ENCODE data around the gene SFRP2.

DNA sequence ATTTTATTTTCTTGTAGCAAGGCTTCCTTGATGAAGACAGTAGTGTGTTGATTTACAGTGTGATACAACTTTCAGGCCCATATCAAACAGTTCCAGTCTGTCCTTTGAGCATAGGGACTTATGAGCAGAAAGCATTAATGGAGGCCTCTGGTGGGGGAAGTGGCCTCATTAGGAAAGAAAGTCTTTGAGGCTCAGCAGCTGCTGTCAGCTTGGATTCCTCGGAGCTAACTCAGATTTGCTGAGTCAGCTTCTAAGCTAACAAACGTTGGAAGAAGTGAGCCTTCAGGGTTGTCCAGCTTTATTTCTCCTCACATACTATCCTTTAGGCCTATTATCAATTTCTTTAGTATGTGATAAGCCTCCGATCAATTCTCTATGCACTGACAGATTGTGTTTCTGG lies 15.8 kb upstream of the SFRP2 start:
- TF ChIP-seq, protein P1, sequence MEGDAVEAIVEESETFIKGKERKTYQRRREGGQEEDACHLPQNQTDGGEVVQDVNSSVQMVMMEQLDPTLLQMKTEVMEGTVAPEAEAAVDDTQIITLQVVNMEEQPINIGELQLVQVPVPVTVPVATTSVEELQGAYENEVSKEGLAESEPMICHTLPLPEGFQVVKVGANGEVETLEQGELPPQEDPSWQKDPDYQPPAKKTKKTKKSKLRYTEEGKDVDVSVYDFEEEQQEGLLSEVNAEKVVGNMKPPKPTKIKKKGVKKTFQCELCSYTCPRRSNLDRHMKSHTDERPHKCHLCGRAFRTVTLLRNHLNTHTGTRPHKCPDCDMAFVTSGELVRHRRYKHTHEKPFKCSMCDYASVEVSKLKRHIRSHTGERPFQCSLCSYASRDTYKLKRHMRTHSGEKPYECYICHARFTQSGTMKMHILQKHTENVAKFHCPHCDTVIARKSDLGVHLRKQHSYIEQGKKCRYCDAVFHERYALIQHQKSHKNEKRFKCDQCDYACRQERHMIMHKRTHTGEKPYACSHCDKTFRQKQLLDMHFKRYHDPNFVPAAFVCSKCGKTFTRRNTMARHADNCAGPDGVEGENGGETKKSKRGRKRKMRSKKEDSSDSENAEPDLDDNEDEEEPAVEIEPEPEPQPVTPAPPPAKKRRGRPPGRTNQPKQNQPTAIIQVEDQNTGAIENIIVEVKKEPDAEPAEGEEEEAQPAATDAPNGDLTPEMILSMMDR (IDR thresholded peaks at IDR 0.05): no peak
- TF ChIP-seq EZH2 (IDR thresholded peaks at IDR 0.05; ENCODE audit: borderline replicate concordance, insufficient read depth, low read depth, low read length, poor library complexity, severe bottlenecking): no peak
